MCF 10A (cell line): ENCODE results near the gene ORC6. TPM values are rescaled to one million over a fixed set of nuclear protein-coding genes. Genes with fewer than 3 reads are reported as not detected.

Experiments used
- Bru-seq: library from RNA; stranded (reverse); fragments of 400-500 nt; gene quantifications from one replicate; lab custom pipeline; 2021; lab: Mats Ljungman, UMichigan
- BruChase-seq, 2 experiments: library from RNA; stranded (reverse); fragments of 400-500 nt; gene quantifications; one replicate each; lab custom pipeline; 2021; lab: Mats Ljungman, UMichigan
- BruUV-seq: library from RNA; stranded (reverse); fragments of 400-500 nt; replicated peaks from 2 replicates; lab custom pipeline; 2021; lab: Mats Ljungman, UMichigan
- CTCF ChIA-PET: fragments of 300-600 bp; sonication (Branson Sonifier 250); formaldehyde crosslinking; extraction: SDS; loops from one replicate; lab custom pipeline; 2021; ENCODE audit warnings: antibody characterized with exemption, inconsistent platforms; lab: Yijun Ruan, JAX
- POLR2A ChIA-PET: fragments of 300-600, 350-650 bp; sonication (Branson Sonifier 250); formaldehyde crosslinking; extraction: SDS; loops from one replicate; lab custom pipeline; 2020; ENCODE audit warnings: antibody characterized with exemption, inconsistent platforms; lab: Yijun Ruan, JAX
- DNase-seq: peaks from one replicate; pipeline ENCODE4 v3.0.0-alpha.2; 2018; ENCODE audit not compliant: unreplicated experiment
- H3K27ac Mint-ChIP-seq: one replicate; pipeline ENCODE4 v1.8.0; 2022; ENCODE audit warnings: mild to moderate bottlenecking, low read depth, mixed read lengths; ENCODE audit not compliant: unreplicated experiment
- H3K27me3 Mint-ChIP-seq: one replicate; pipeline ENCODE4 v1.8.0; 2022; ENCODE audit warnings: mixed read lengths; ENCODE audit not compliant: insufficient read depth, unreplicated experiment
- H3K36me3 Mint-ChIP-seq: one replicate; pipeline ENCODE4 v1.8.0; 2022; ENCODE audit warnings: mild to moderate bottlenecking, moderate library complexity, mixed read lengths; ENCODE audit not compliant: insufficient read depth, unreplicated experiment
- H3K4me1 Mint-ChIP-seq: one replicate; pipeline ENCODE4 v1.8.0; 2022; ENCODE audit warnings: mixed read lengths; ENCODE audit not compliant: insufficient read depth, unreplicated experiment
- H3K4me3 Mint-ChIP-seq: one replicate; pipeline ENCODE4 v1.8.0; 2022; ENCODE audit warnings: mild to moderate bottlenecking, moderate library complexity, mixed read lengths; ENCODE audit not compliant: unreplicated experiment
- H3K9me3 Mint-ChIP-seq: one replicate; pipeline ENCODE4 v1.8.0; 2022; ENCODE audit warnings: mixed read lengths; ENCODE audit not compliant: unreplicated experiment
- intact Hi-C: fragments of 100-400 bp; cut with micrococcal nuclease; formaldehyde crosslinking; loops from 2 replicates; pipeline ENCODE4 v1.14.1; 2022
- long read RNA-seq: library from polyadenylated mRNA; stranded (forward); transcript quantifications from one replicate; pipeline ENCODE4 v2.0.0, GENCODE V29; 2022
- total RNA-seq: library from RNA; stranded (reverse); gene quantifications from 2 replicates; pipeline ENCODE4 v1.2.3, GENCODE V29; 2022
- TF ChIP-seq, protein P1 (sequence below): fragments of 200-600 bp; IDR thresholded peaks from one replicate; pipeline ENCODE4 v1.8.0; 2022; ENCODE audit warnings: antibody characterized with exemption, mild to moderate bottlenecking; ENCODE audit not compliant: unreplicated experiment

The ORC6 gene, protein sequence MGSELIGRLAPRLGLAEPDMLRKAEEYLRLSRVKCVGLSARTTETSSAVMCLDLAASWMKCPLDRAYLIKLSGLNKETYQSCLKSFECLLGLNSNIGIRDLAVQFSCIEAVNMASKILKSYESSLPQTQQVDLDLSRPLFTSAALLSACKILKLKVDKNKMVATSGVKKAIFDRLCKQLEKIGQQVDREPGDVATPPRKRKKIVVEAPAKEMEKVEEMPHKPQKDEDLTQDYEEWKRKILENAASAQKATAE
- 17.0 and 23.2 TPM in 2 replicates for total RNA-seq
- Bru-seq, nascent RNA, result percentile 79 among the genes with signal in this experiment
- percentile 85 among the genes with signal in this experiment for BruChase-seq, experiment 1, labeled RNA remaining after a 6-hour chase
- BruChase-seq, experiment 2, labeled RNA remaining after a 2-hour chase, result percentile 87 among the genes with signal in this experiment
- long read RNA-seq, transcript ORC6-201 (7 exons, 1,628 nt), result major isoform, 40 of 56 reads
- long read RNA-seq, partial matches to known transcripts, result 2 of 56 reads
- long read RNA-seq, other reads (novel, unspliced or antisense), result 11 of 56 reads

DNA sequence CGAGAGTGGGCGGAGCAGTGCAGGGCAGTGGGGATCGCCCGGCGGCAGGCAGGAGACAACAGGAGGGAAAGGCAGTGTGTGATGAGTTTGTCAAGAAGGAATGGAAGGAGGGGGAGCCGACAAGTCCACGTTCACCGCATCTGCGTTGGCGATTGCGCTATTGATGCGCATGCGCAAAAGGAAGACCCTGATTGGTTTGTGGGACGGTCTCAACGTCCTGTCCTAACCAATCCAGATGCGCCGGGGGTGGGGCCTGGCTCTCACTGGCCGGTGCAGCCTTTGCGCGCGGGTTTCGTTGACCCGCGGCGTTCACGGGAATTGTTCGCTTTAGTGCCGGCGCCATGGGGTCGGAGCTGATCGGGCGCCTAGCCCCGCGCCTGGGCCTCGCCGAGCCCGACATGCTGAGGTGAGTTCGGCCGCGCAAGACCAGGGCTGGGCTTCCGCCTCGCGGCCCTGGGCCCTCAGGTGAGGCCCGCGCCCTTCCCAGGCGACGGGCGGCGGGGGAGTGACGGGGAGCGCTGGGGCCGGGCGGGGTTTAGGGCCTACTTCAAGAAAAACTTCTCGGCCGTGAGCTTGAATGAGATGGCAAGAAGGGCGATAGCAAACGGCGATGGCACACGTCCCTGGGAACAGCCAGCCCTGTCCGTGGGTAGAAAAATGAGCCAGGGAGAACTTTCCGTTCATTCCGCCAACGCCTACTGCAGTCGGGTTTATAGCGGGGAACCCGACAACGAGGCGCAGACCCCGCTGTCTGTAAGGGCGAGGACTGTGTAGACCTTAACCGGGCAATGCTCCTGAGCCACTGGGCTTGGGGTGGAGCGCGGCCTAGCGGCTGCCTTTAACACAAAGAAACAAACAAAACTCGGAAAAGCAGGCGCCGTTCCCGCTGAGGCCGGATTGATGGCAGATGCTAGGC lies at the start of gene ORC6:
TSS of gene ORC6 (plus strand) at position 295 of the 916 bp plus-strand sequence. CDS start at position 342, 47 bp downstream.
- H3K9me3 Mint-ChIP-seq, result no peaks in the 10 kb centered on the region
- no peaks in the 10 kb centered on the region for H3K27me3 Mint-ChIP-seq
- H3K36me3 Mint-ChIP-seq, result peaks cover 12% of the 10 kb centered on the region
- BruUV-seq, result TSS peak; percentile 42
- no peak within 1 kb of the TSS for H3K4me3 Mint-ChIP-seq
- ChIA-PET CTCF (interaction anchor here (0.6 to 5.0 kb wide), 13 partner anchors 10 to 1444 kb away, joined by 3 to 33 read pairs (median 5); no protein-coding TSS in a partner anchor), POLR2A (interaction anchor here (1.0 to 1.5 kb wide), 6 partner anchors 12 to 195 kb away, joined by 3 to 7 read pairs (median 4); partner anchors contain the start of gene C16orf87)
- no peak within 1 kb of the TSS for H3K27ac Mint-ChIP-seq
- DNase-seq, result peak; percentile 97
- TF ChIP-seq, protein P1, sequence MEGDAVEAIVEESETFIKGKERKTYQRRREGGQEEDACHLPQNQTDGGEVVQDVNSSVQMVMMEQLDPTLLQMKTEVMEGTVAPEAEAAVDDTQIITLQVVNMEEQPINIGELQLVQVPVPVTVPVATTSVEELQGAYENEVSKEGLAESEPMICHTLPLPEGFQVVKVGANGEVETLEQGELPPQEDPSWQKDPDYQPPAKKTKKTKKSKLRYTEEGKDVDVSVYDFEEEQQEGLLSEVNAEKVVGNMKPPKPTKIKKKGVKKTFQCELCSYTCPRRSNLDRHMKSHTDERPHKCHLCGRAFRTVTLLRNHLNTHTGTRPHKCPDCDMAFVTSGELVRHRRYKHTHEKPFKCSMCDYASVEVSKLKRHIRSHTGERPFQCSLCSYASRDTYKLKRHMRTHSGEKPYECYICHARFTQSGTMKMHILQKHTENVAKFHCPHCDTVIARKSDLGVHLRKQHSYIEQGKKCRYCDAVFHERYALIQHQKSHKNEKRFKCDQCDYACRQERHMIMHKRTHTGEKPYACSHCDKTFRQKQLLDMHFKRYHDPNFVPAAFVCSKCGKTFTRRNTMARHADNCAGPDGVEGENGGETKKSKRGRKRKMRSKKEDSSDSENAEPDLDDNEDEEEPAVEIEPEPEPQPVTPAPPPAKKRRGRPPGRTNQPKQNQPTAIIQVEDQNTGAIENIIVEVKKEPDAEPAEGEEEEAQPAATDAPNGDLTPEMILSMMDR, result peak; percentile 31
- peaks cover 41% of the 10 kb centered on the region for H3K4me1 Mint-ChIP-seq
- intact Hi-C loops, result loop anchor here (2.0 to 5.0 kb wide), 4 partner anchors 17 to 283 kb away; partner anchors contain the start of gene DNAJA2

DNA sequence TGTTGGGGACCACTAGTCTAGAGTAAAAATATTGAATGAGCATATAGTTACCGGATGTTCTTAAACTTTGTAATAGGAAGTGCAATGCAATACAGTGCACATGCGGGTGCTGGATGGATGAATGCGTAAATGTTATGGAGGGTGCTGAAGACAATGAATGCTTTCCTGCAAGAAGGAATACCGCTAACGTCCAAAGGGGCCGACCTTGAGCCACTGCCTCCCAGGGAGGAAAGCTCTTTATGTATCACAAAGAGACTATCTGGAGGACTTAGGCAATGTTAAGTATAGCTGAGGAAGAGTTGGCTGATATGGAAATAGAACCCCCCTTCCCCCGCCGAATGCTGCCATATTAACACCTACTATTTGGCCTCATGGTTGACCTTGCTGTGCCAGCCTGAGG lies 40.8 kb upstream of the ORC6 start:
- BruUV-seq, result no TSS peak
- POLR2A ChIA-PET, result no interaction called here
- CTCF ChIA-PET, result interaction anchor here (0.7 to 1.7 kb wide), 3 partner anchors 9 to 152 kb away, joined by 3 to 7 read pairs (median 6); no protein-coding TSS in a partner anchor
- Mint-ChIP-seq H3K4me1 (peaks cover 16% of the 10 kb centered on the region), H3K9me3 (peaks cover 4% of the 10 kb centered on the region), H3K36me3 (peaks cover 4% of the 10 kb centered on the region), H3K27ac (no peak overlapping the region), H3K27me3 (no peaks in the 10 kb centered on the region), H3K4me3 (no peak overlapping the region)
- intact Hi-C loops, result no loop called here
- TF ChIP-seq, protein P1, result no peak
- DNase-seq, result no peak

DNA sequence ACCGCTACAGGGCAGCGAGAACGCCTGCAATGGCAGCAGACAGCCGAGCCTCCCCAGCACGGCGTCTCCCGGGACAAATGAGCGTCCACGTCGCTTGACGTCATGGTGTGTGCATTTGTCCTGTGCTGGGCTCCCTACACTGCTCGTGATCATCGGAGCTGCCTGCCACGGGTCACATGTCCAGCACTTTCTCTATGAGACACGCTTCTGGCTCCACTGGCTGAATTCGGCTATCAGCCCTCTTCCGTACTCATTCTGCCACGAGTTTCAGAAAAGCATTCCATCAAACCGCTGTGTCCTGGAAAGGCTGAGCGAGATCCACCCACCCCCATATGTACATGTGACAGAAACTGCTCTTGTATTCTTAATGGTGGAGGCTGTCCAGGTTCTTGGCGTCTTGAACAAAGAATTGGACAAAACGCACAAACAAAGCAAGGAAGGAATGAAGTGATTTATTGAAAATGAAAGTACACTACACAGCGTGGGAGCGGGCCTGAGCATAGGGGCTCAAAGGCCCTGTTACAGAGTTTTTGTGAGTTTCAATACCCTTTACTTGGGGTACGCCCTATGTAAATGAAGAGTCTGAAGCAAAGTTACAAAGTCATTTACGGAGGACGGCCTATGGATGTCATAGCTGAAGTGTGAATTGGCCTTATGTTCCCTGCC lies 39.7 kb upstream of the ORC6 start:
- Mint-ChIP-seq H3K9me3 (no peaks in the 10 kb centered on the region), H3K36me3 (no peaks in the 10 kb centered on the region), H3K4me1 (peaks cover 16% of the 10 kb centered on the region), H3K27ac (peak overlapping the region; percentile 81), H3K4me3 (peak overlapping the region; percentile 76), H3K27me3 (no peaks in the 10 kb centered on the region)
- ChIA-PET POLR2A (no interaction called here), CTCF (interaction anchor here (0.6 to 1.7 kb wide), 3 partner anchors 10 to 29 kb away, joined by 3 to 7 read pairs (median 6); no protein-coding TSS in a partner anchor)
- TF ChIP-seq, protein P1, result no peak
- intact Hi-C loops, result no loop called here
- BruUV-seq, result no TSS peak
- DNase-seq, result peak; percentile 35
